Regular cardiac myocyte (primary cell): ENCODE data around the gene FAM131A. TPM values are rescaled to one million over a fixed set of nuclear protein-coding genes. Genes with fewer than 3 reads are reported as not detected.

Source experiments
- total RNA-seq: library from RNA; depleted of rRNA; stranded (reverse); fragments of >200 nt; gene quantifications from 2 replicates; pipeline ENCODE4 v1.2.3, GENCODE V29; 2014

FAM131A gene, protein sequence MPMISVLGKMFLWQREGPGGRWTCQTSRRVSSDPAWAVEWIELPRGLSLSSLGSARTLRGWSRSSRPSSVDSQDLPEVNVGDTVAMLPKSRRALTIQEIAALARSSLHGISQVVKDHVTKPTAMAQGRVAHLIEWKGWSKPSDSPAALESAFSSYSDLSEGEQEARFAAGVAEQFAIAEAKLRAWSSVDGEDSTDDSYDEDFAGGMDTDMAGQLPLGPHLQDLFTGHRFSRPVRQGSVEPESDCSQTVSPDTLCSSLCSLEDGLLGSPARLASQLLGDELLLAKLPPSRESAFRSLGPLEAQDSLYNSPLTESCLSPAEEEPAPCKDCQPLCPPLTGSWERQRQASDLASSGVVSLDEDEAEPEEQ
- total RNA-seq: 22.0 and 24.5 TPM in 2 replicates

DNA sequence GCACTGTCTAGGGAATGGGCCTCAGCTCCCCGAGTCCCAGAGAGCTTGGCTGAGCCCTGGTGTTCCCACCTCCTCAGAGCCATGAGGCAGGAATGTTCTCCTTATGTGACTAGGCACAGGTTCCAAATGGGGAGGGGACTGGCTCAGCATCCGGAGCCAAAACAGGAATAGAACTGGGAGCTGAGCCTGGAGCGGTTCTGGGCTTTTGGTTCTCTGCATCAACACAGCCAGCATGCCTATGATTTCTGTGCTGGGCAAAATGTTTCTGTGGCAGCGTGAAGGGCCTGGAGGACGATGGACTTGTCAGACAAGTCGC is at the start of gene FAM131A:
TSS of gene FAM131A (plus strand) at position 202 of the 316 bp plus-strand sequence. CDS start at position 233, 31 bp downstream.

DNA sequence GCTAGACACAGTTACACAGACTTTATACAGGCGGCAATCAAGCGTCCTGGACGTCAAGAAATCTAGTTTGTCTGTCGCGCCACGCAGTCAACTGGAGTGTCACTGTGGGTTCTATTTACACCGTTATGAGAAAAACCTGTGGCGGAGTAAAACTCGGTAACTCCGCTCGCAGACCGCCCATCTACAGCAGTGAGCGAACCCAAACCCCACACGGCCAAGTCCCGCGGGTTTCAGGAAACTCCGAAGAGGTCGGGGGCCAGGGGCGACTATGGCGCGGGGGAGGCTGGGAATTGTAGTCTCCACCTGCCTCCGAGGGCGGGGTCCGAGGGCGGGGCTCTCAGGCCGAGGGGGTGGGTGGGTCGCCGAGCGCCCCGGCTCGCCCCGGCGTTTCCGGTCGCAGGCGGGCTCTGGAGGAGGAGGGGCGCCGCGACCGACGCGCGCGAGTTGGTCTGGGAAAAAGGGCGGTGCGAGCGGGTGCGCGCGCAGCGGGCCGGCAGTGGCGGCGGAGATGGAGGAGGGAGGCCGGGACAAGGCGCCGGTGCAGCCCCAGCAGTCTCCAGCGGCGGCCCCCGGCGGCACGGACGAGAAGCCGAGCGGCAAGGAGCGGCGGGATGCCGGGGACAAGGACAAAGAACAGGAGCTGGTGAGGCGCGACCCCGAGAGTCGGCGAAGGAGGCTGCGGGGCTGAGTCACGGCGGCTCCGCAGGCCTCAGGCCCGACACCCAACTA is 38.5 kb upstream of the FAM131A start, which contains the start of gene PSMD2:
TSS of gene PSMD2 (plus strand) at position 483 of the 729 bp plus-strand sequence. CDS start at position 509, 26 bp downstream.

GRCh38 chr3:184314363-184314699 is 23.1 kb upstream of the FAM131A start, which contains the start of gene EIF4G1:
EIF4G1 (plus strand) TSS chr3:184314606; CDS start chr3:184315797, 1,191 bp downstream.

GRCh38 chr3:184361532-184361931 is 24.1 kb downstream of the FAM131A start, which contains the start of the genes CLCN2 and POLR2H:
CLCN2 (minus strand) TSS chr3:184361605; CDS start chr3:184361479, 126 bp downstream.
POLR2H (plus strand) TSS chr3:184361710; CDS start chr3:184363493, 1,783 bp downstream.

DNA sequence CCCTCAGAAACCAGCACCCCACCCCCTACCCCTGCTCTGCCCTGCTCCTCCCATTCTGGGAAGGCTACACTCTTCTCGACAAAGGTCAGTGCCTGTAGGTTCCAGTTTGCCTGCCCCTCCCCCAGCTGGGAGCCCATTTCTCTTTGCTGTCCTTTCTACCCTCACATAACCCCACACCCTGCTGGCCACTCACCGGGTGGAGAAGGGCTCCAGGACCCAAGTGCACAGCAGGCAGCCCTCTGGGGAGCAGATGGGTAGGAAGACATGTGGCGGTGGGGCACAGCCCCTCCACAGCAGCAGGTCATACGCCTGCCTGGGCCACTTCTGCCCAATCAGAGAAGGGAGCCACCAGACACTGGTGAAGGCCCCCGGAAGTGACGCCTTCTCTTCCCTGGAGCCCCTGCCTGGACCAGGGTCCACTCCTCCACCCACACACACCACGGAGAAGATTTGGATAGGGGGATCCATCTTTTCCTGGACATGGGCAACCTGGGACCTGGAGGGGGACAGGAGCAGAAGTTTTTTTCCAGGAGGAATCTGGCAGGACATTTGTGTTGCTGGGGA is 40.6 kb downstream of the FAM131A start, which contains the start of gene THPO:
TSS of gene THPO (minus strand) at position 326 of the 564 bp plus-strand sequence. CDS start 1,948 bp downstream, outside the sequence.

DNA sequence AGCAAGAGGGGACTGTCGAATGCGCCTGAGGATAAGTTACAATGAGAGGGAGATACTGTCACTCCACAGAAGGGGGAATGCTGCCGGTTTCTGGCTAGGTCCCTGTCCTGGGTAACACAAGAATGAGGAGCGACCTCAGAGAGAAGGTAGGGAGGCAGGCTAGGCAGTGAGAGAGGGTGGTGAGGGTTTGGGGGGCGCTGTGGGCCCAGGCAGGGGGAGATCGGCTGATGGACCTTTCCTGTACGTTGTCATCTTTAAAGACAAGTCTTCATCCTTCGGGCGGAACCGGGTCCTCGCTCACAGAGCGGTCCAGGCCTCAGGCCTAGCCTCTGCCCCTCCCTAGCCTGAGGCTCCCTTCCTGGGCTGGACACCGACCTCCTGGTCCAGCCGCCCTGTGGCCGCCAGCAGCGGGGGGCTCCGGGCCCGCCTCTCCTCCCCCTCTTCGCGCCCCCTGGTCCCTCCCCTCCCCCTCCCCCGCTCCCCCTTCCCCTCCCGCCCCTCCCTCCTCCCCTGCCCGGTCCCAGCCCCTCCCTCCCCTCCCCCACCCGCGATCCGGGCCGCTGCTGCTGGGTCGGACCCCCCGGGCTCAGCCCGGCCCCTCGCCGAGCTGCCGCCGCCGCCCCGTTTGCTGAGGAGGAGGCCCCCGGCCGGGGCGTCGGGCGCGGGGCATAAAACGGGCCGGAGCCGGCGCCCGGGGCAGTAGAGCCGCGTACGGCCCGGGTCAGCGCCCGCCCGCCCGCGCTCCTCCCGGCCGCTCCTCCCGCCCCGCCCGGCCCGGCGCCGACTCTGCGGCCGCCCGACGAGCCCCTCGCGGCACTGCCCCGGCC is 42.2 kb downstream of the FAM131A start, which contains the start of gene CHRD:
TSS of gene CHRD (plus strand) at position 697 of the 827 bp plus-strand sequence. CDS start 265 bp downstream, outside the sequence.

Other genes starting within 250 kb of the FAM131A start
- gene HTR3E, start 240.5 kb upstream of the FAM131A start, total RNA-seq: not detected in 2 replicates
- 29.3 and 39.1 TPM in 2 replicates for gene EIF2B5, start 202.2 kb upstream of the FAM131A start, total RNA-seq
- 35.2 and 37.0 TPM in 2 replicates for gene DVL3, start 182.2 kb upstream of the FAM131A start, total RNA-seq
- gene AP2M1, start 162.7 kb upstream of the FAM131A start, total RNA-seq: 384 and 533 TPM in 2 replicates
- 55.2 and 81.5 TPM in 2 replicates for gene ABCF3, start 151.4 kb upstream of the FAM131A start, total RNA-seq
- not detected in 2 replicates for gene VWA5B2, start 108.0 kb upstream of the FAM131A start, total RNA-seq
- gene ALG3, start 88.6 kb upstream of the FAM131A start, total RNA-seq: 39.1 and 39.5 TPM in 2 replicates
- gene EEF1AKMT4, start 87.9 kb upstream of the FAM131A start, total RNA-seq: 3.4 and 6.9 TPM in 2 replicates
- not detected in 2 replicates for gene CAMK2N2, start 76.0 kb upstream of the FAM131A start, total RNA-seq
- not detected in 2 replicates for gene ECE2, start 61.6 kb upstream of the FAM131A start, total RNA-seq
- 485 and 1,347 TPM in 2 replicates for gene PSMD2, start 38.4 kb upstream of the FAM131A start, total RNA-seq
- gene EIF4G1, start 23.0 kb upstream of the FAM131A start, total RNA-seq: 179 and 389 TPM in 2 replicates
- gene CLCN2, start 24.0 kb downstream of the FAM131A start, total RNA-seq: 1.7 and 3.3 TPM in 2 replicates
- gene POLR2H, start 24.1 kb downstream of the FAM131A start, total RNA-seq: 102 and 146 TPM in 2 replicates
- gene THPO, start 40.6 kb downstream of the FAM131A start, total RNA-seq: under 0.01 and 0.28 TPM in 2 replicates
- gene CHRD, start 42.5 kb downstream of the FAM131A start, total RNA-seq: 0.96 and 3.1 TPM in 2 replicates
- gene EPHB3, start 224.2 kb downstream of the FAM131A start, total RNA-seq: 0.38 and 3.1 TPM in 2 replicates